Ovary (tissue), 9 donors: ENCODE results near the gene RIC8B. TPM values are rescaled to one million over a fixed set of nuclear protein-coding genes. Genes with fewer than 3 reads are reported as not detected.

ENCODE experiments used
- DNase-seq, 5 donors: peaks; one replicate each; pipeline ENCODE4 v3.0.0-alpha.2; 2019 to 2020
- H3K27ac ChIP-seq, 2 donors: fragments of 200-600 bp; one replicate each; pipeline versions ENCODE4 v1.5.1 to v1.8.0; 2019 to 2022
- H3K27me3 ChIP-seq: fragments of 200-600 bp; one replicate; pipeline ENCODE4 v1.8.0; 2022
- H3K36me3 ChIP-seq: fragments of 200-600 bp; sonication (generic); one replicate; pipeline ENCODE4 v1.5.1; 2019
- H3K4me1 ChIP-seq: one replicate; pipeline ENCODE4 v1.8.1; 2013; ENCODE audit warnings: mild to moderate bottlenecking, moderate library complexity; ENCODE audit not compliant: insufficient read depth
- H3K4me3 ChIP-seq: fragments of 200-600 bp; sonication (generic); one replicate; pipeline ENCODE4 v1.5.1; 2017
- H3K9me3 ChIP-seq, 2 donors: fragments of 200-600 bp in 1 of 2; sonication (generic) in 1 of 2; one replicate each; pipeline versions ENCODE4 v1.5.1 to v1.8.1; 2013 to 2019; ENCODE audit warnings: mild to moderate bottlenecking in 1 of 2, moderate library complexity in 1 of 2
- EP300 ChIP-seq: sonication (generic); formaldehyde crosslinking; IDR thresholded peaks from one replicate; pipeline ENCODE4 v1.6.1; 2017; ENCODE audit warnings: antibody characterized with exemption
- POLR2A ChIP-seq: fragments of 450-650 bp; IDR thresholded peaks from one replicate; pipeline ENCODE4 v1.6.1; 2017; ENCODE audit warnings: antibody characterized with exemption, mild to moderate bottlenecking, moderate library complexity
- WGBS, 3 donors: extraction: QIAGEN DNeasy Blood & Tissue Kit in 1 of 3; methylation state at CpG; one replicate each; pipeline versions ENCODE4 v1.1.5 to v1.1.7; 2013 to 2017; 5-methylcytosine and 5-hydroxymethylcytosine counted together
- intact Hi-C, 4 donors: fragments of 100-400 bp; cut with DNase I; formaldehyde crosslinking; loops; one replicate each; pipeline versions ENCODE4 v1.11.0 to v1.15.1; 2022 to 2023
- polyA plus RNA-seq, 2 donors: library from polyadenylated mRNA; stranded (reverse); fragments of 200-250 nt in 1 of 2; fragments of 350-450 nt in 1 of 2; fragmentation: Illumina TruSeq in 1 of 2; extraction: RNeasy Lipid Tissue Mini Kit (QIAGEN cat#74804) in 1 of 2; gene quantifications; one replicate each; pipeline ENCODE4 v1.2.3, GENCODE V29; 2013 to 2014
- total RNA-seq, 7 donors: library from RNA; depleted of rRNA in 2 of 7; stranded (reverse); fragments of >200 nt in 2 of 7; fragmentation: NEBNext Ultra II Directional in 3 of 7; extraction: Animal tissue kit (Norgen Biotek cat#: 25700) in 3 of 7; gene quantifications; one replicate each; pipeline versions ENCODE4 v1.1.0 to v1.2.4, GENCODE V29; 2016 to 2023
- TF ChIP-seq, protein P1 (sequence below), 3 donors: fragments of 450-650 bp in 2 of 3; fragments of 200-600 bp in 1 of 3; IDR thresholded peaks; one replicate each; pipeline versions ENCODE4 v1.5.1 to v1.8.0; 2016 to 2022; ENCODE audit warnings: antibody characterized with exemption in 3 of 3, mild to moderate bottlenecking in 1 of 3
- donor health status: DM: no; HTN: no; CAD: no; lungs with moderate emphysema.
- donor health status: DM: no; HTN: no; CAD: no.
- donor health status: Bipolar disorder and iron deficiency.
- donor health status: DM: yes; HTN: yes; CAD: no.
- donor health status: DM: no; HTN: no; CAD: no.
- donor health status: DM: yes; HTN: yes; CAD: no.

The RIC8B gene
- total and polyA plus RNA-seq, 9 donors, result 6.9 to 26.7 (median 16.3) TPM

DNA sequence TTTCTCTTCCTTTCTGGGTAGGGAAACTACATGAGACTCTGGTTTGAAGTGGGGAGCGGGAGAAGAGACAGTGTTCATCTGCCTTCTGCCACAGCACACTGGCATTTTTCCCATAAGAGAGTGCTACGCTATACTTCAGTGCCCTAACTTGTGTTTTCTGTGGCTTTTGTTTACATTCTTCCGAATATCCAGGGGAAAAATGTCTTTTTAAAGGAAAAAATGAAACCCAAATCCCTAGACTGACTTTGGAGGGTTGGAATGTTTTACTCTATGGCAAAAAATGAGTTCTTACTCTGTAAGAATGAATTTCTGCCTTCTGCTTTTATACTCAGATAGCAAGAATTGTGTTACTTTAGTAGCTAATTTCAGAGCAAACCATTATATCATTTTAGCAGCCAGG is 93.2 kb downstream of the RIC8B start:
- Histone ChIP-seq H3K36me3 (no peaks in the 10 kb centered on the region), H3K27me3 (no peaks in the 10 kb centered on the region), H3K4me1 (peaks cover 3% of the 10 kb centered on the region), H3K9me3 (no peaks in the 10 kb centered on the region), H3K4me3 (no peak overlapping the region), H3K27ac (no peak overlapping the region)
- no peak for TF ChIP-seq EP300
- no peak for TF ChIP-seq POLR2A
- TF ChIP-seq, protein P1, sequence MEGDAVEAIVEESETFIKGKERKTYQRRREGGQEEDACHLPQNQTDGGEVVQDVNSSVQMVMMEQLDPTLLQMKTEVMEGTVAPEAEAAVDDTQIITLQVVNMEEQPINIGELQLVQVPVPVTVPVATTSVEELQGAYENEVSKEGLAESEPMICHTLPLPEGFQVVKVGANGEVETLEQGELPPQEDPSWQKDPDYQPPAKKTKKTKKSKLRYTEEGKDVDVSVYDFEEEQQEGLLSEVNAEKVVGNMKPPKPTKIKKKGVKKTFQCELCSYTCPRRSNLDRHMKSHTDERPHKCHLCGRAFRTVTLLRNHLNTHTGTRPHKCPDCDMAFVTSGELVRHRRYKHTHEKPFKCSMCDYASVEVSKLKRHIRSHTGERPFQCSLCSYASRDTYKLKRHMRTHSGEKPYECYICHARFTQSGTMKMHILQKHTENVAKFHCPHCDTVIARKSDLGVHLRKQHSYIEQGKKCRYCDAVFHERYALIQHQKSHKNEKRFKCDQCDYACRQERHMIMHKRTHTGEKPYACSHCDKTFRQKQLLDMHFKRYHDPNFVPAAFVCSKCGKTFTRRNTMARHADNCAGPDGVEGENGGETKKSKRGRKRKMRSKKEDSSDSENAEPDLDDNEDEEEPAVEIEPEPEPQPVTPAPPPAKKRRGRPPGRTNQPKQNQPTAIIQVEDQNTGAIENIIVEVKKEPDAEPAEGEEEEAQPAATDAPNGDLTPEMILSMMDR (IDR thresholded peaks at IDR 0.05), result no peak
- no peak for DNase-seq
- intact Hi-C loops, result no loop called here
- WGBS, 3 donors, result 9 to 37% (median 12%) methylated on average over 3 of the region's 3 CpGs

GRCh38 chr12:106868982-106869700 is 94.7 kb downstream of the RIC8B start:
- Histone ChIP-seq H3K27ac (no peak overlapping the region), H3K4me3 (no peak overlapping the region), H3K36me3 (no peaks in the 10 kb centered on the region), H3K4me1 (peaks cover 3% of the 10 kb centered on the region), H3K9me3 (no peaks in the 10 kb centered on the region), H3K27me3 (no peaks in the 10 kb centered on the region)
- intact Hi-C loops, result no loop called here
- TF ChIP-seq, protein P1 (IDR thresholded peaks at IDR 0.05), result no peak
- TF ChIP-seq EP300 (no peak), POLR2A (no peak)
- DNase-seq, result no peak
- 94 to 95% (median 95%) methylated on average over 10 of the region's 10 CpGs for WGBS, 3 donors

DNA sequence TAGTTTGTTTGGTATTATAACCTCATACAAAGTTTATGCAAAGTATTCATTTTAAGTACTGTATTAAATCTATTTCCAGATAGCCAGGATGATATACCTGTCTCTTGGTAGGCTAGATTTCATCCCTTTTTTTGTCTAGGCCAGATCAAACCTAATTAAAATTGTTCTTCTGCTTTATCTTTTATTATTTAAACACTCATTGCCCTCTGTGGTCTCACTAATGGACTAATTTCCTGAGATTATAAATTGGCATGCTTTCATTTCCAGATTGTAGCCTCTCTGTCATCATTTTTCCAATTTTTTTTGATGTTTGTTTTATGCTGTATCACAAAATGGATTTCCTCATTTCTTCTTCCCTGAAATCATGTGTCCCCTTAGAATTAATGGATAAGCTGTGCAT is 95.6 kb downstream of the RIC8B start:
- H3K4me3 ChIP-seq, result no peak overlapping the region
- H3K27ac ChIP-seq, result no peak overlapping the region
- H3K36me3 ChIP-seq, result no peaks in the 10 kb centered on the region
- intact Hi-C loops, result no loop called here
- no peak for TF ChIP-seq EP300
- DNase-seq, result no peak
- no peaks in the 10 kb centered on the region for H3K9me3 ChIP-seq
- H3K4me1 ChIP-seq, result peaks cover 3% of the 10 kb centered on the region
- H3K27me3 ChIP-seq, result no peaks in the 10 kb centered on the region

GRCh38 chr12:106871477-106871876 is 97.0 kb downstream of the RIC8B start:
- WGBS, 3 donors, result 90 to 97% (median 94%) methylated on average over 1 of the region's 1 CpG
- Histone ChIP-seq H3K27me3 (no peaks in the 10 kb centered on the region), H3K4me3 (no peak overlapping the region), H3K27ac (no peak overlapping the region), H3K36me3 (no peaks in the 10 kb centered on the region), H3K9me3 (no peaks in the 10 kb centered on the region), H3K4me1 (peaks cover 3% of the 10 kb centered on the region)
- intact Hi-C loops, result no loop called here
- TF ChIP-seq POLR2A (no peak), EP300 (no peak)
- TF ChIP-seq, protein P1 (IDR thresholded peaks at IDR 0.05), result no peak
- DNase-seq, result no peak

DNA sequence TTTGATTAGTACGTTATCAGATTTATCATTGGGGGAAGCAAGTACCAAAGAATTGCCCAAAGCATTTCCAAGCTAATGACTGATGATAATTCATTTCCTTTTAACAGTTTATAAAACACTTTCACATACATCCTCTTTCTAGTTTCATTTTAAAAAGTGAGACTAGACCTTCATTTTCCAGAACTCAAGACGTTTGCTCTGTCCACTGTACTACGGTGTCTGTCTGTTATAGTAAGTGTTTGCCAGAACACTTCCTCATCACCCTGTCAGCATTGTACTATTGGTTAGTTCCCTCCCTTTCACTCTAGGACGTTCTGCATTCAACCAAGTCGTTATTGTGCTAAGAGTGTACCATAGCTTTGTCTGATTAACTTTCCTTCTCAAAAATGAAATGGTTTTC is 99.5 kb downstream of the RIC8B start:
- 87 to 91% (median 88%) methylated on average over 5 of the region's 5 CpGs for WGBS, 3 donors
- Histone ChIP-seq H3K27ac (no peak overlapping the region), H3K27me3 (no peaks in the 10 kb centered on the region), H3K36me3 (no peaks in the 10 kb centered on the region), H3K9me3 (no peaks in the 10 kb centered on the region), H3K4me3 (no peak overlapping the region), H3K4me1 (no peaks in the 10 kb centered on the region)
- no peak for DNase-seq
- intact Hi-C loops, result no loop called here
- TF ChIP-seq EP300, result no peak
- TF ChIP-seq, protein P1 (IDR thresholded peaks at IDR 0.05), result no peak
- TF ChIP-seq POLR2A, result no peak
